Measurements from ENCODE around the gene MFAP5.
"Not testable (repeated sequence)": the region's sequence is repeated elsewhere in the genome, so short reads cannot be mapped to it uniquely, and the experiment has no call there.

MFAP5 gene

DNA sequence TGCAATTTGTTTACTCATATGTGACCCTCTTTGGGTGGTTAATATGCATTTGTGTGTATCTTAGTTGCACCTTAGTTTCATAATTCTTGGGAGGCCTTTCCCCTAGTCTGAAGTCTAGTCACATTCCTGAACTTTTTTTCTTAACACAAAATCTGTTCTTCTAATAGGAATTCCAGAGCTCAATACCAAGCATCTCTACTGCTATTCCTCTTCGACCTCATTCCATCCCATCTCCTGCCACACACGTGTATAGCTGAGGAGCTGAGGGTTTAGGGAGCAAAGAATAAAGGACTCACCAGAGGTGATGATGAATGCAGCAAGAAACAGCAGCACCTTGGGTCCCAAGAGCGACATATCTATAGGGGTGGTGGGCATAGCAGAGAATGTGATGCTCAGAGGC lies 875 bp downstream of the MFAP5 start:
- Histone ChIP-seq H3K4me3 (no peak overlapping the region), H3K36me3 (replicated peaks) (no peaks in the 10 kb centered on the region), H3K27me3 (ENCODE audit: low read depth) (no peaks in the 10 kb centered on the region), H3K9me3 (no peaks in the 10 kb centered on the region), H3K4me1 (no peaks in the 10 kb centered on the region)
- no peak for DNase-seq (ENCODE audit: low spot score in 2 of 2)
- in situ Hi-C loops (cut with MboI; ENCODE audit: low sequenced_read_pairs), result no loop called here

DNA sequence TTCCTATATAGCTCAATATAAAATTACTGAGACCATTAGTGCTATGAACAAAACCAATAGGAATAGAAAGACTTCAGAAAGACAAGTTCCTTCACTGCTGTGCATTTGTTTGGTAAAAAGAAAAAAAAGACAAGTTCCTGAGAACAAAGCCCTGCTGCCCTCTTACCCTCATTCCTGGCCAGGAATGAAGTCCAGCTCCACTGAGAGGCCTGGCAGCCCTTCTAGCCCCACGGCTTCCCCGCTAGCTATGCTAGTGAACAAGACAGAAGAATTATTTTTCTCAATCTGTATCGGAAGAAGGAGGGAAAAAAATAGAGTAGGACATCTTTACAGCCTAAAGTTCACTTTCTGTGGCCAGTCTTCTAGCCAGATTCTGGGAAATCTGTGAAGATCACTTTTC lies 1.6 kb downstream of the MFAP5 start:
- in situ Hi-C loops (cut with MboI; ENCODE audit: low sequenced_read_pairs), result no loop called here
- no peak for DNase-seq (ENCODE audit: low spot score in 2 of 2)
- Histone ChIP-seq H3K27me3 (ENCODE audit: low read depth) (no peaks in the 10 kb centered on the region), H3K4me3 (no peak overlapping the region), H3K4me1 (no peaks in the 10 kb centered on the region), H3K9me3 (no peaks in the 10 kb centered on the region), H3K36me3 (replicated peaks) (no peaks in the 10 kb centered on the region)

DNA sequence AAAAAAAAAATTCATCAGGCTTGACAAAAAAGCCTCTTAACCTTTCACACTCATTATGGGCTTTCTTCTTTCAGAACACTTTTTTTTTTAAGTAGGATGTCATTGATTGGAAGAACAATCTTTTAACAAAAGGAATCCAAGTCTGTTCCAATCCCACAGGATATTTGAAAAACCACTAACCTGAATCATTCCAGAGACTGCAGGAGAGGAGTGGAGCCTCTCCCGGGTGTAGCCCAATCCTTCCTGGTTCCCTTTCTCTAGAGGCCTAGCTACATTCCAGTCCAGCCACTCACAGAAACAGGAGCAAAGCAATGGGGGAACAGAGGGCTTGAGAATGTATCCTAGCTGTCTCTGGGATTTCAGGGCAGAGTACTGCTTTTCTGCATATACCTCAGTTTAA lies 4.3 kb downstream of the MFAP5 start:
- Histone ChIP-seq H3K4me1 (no peaks in the 10 kb centered on the region), H3K4me3 (no peak overlapping the region), H3K36me3 (replicated peaks) (no peaks in the 10 kb centered on the region), H3K9me3 (no peaks in the 10 kb centered on the region), H3K27me3 (ENCODE audit: low read depth) (no peaks in the 10 kb centered on the region)
- no peak for DNase-seq (ENCODE audit: low spot score in 2 of 2)
- in situ Hi-C loops (cut with MboI; ENCODE audit: low sequenced_read_pairs), result no loop called here

DNA sequence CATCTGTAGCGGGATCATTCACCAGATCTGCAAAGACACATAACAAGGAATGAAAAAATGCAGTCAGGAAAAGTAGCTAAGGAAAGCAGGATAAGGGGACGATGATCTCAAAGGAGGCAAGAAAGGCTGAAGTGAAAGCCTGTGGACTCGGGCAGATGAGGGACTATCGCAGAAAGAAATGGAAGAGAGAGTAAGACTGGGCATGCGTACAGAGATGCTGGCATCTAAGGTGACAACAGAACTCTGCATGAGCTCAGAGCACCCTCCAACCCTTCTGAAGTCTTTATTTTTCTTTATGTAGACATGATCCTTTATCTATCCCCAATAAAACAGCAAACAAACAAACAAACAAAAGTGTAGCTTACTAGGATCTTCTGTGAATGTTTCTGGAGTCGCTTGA lies 7.2 kb downstream of the MFAP5 start:
- no peak overlapping the region for H3K4me3 ChIP-seq
- in situ Hi-C loops (cut with MboI; ENCODE audit: low sequenced_read_pairs), result no loop called here

DNA sequence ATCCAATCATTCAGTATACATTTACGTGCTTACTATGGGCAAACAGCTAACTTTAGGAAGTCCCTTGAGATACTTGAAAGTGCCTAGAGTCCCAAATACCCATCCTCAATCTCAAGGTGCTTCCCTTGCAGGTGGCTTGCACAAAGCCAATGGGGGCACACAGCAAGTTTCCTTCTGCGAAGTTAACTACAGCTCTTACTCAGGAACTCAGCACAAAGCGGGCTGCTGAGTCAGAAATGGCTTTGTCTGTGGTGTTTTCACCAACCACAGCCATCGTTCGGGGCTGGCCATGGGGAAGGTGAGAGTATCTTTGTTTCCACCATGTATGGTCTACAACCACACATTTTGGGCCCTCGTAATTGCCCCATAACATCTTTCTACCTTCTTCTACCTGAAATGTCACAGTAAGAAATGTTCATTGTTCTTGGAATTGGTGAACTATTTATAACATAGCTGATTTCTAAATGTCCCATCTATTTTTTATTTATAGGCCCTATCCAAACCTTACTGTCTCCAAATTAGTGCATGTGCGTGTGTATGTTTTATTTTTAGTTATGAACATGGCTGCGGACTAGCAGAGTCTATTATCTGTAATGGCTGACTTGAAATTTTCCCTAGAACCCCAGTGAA lies 13.9 kb downstream of the MFAP5 start:
- H3K4me3 ChIP-seq, result no peak overlapping the region
- no peaks in the 10 kb centered on the region for H3K4me1 ChIP-seq

More for the DNA sequence above, 7.2 kb downstream of the MFAP5 start:
- Histone ChIP-seq H3K36me3 (replicated peaks) (no peaks in the 10 kb centered on the region), H3K4me1 (no peaks in the 10 kb centered on the region), H3K9me3 (no peaks in the 10 kb centered on the region), H3K27me3 (ENCODE audit: low read depth) (peaks cover 5% of the 10 kb centered on the region; the same call in 1 of the 2 replicates)
- DNase-seq (ENCODE audit: low spot score in 2 of 2), result no peak

DNA sequence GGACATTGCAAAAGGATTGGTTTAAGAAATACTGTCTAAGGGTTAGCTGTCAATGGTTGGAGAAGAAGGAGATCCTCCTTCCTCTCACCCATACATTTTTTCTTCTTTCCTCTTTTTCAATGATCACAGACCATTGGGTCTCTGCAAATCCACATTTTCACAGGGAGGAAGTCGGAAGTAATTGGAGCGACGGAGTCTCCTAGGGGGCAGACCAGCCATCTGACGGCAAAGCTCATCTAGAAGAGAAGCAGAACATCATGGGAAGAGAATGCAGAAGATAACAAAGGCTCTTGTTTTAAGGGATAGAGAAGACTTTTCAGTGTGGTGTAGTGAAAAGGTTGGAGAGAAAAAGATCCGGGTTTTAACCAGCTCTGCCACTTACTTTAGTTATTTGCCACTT lies 14.7 kb downstream of the MFAP5 start:
- in situ Hi-C loops (cut with MboI; ENCODE audit: low sequenced_read_pairs), result no loop called here
- Histone ChIP-seq H3K27me3 (ENCODE audit: low read depth) (peaks cover 25% of the 10 kb centered on the region), H3K4me1 (no peaks in the 10 kb centered on the region), H3K36me3 (replicated peaks) (no peaks in the 10 kb centered on the region), H3K4me3 (no peak overlapping the region), H3K9me3 (no peaks in the 10 kb centered on the region)
- DNase-seq (ENCODE audit: low spot score in 2 of 2), result no peak

More for the DNA sequence above, 13.9 kb downstream of the MFAP5 start:
- no peaks in the 10 kb centered on the region for H3K36me3 ChIP-seq (replicated peaks)
- H3K9me3 ChIP-seq, result no peaks in the 10 kb centered on the region
- in situ Hi-C loops (cut with MboI; ENCODE audit: low sequenced_read_pairs), result no loop called here
- H3K27me3 ChIP-seq (ENCODE audit: low read depth), result peaks cover 25% of the 10 kb centered on the region
- DNase-seq (ENCODE audit: low spot score in 2 of 2), result no peak

DNA sequence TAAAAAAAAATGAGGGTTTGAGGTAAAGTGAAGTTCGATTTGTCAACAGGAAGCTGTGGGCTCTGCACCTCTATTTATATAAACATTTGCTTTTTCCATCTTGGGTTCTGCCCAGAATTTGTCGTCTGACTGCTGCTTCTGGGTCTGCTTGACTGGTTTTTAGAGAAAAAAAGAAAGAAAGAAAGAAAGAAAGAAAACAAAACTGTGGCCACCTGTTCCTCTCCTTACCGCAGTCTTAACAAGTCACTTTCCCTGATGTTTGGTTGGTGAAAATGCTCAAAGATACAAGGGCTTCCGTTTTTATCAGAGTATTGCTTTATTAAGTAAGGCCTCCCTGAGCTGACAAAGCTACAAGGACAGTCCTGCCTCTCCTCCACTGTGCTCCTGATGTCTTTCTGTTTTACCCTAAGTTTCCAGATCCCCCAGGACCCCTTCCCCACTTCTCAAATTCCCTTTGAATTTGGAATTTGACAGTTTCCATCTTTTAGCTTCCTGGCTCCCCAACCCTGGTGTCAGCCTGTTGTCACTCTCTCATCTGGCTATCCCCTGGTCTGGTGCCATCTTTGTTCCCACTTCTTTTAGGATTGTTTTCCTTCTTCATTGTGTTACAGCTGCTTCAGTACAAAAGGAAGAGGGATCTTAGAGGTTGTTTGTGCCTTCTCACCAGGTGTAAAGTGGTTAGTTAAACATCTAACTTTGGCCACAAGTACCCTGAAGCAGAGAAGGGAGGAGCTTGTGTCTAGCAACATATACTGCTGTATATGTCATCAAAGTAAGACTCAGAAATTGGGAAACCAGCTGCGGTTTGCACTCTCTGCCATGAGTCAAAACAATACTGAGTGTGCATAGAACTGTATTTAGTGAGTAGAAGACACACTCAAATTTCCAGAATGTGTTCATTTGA lies 18.0 kb downstream of the MFAP5 start:
- peaks cover 20% of the 10 kb centered on the region for H3K27me3 ChIP-seq (ENCODE audit: low read depth)
- in situ Hi-C loops (cut with MboI; ENCODE audit: low sequenced_read_pairs), result no loop called here
- no peaks in the 10 kb centered on the region for H3K9me3 ChIP-seq
- H3K4me1 ChIP-seq, result no peaks in the 10 kb centered on the region
- H3K36me3 ChIP-seq (replicated peaks), result no peaks in the 10 kb centered on the region
- DNase-seq (ENCODE audit: low spot score in 2 of 2), result no peak
- H3K4me3 ChIP-seq, result no peak overlapping the region

DNA sequence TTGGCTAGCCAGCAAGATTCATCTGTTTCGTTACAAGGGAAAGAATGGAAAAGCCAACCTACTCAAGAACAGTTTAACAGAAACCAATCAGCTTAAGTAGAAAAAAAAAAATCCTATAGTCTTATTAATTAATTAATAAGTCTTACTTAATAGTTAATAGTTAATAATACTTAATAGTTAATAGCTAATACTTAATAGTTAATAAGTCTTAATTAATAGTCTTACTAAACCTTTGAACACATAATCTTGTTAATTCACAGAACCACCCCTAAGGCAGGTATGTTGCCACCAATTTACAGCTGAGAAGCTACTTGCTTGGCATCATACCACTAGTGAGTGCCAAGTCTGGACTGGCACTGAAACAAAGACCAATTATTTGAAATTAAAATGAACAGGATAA lies 19.9 kb downstream of the MFAP5 start:
- Histone ChIP-seq H3K4me1 (no peaks in the 10 kb centered on the region), H3K9me3 (no peaks in the 10 kb centered on the region), H3K27me3 (ENCODE audit: low read depth) (peaks cover 6% of the 10 kb centered on the region; the same call in 1 of the 2 replicates), H3K36me3 (replicated peaks) (no peaks in the 10 kb centered on the region), H3K4me3 (no peak overlapping the region)
- in situ Hi-C loops (cut with MboI; ENCODE audit: low sequenced_read_pairs), result no loop called here
- no peak for DNase-seq (ENCODE audit: low spot score in 2 of 2)

DNA sequence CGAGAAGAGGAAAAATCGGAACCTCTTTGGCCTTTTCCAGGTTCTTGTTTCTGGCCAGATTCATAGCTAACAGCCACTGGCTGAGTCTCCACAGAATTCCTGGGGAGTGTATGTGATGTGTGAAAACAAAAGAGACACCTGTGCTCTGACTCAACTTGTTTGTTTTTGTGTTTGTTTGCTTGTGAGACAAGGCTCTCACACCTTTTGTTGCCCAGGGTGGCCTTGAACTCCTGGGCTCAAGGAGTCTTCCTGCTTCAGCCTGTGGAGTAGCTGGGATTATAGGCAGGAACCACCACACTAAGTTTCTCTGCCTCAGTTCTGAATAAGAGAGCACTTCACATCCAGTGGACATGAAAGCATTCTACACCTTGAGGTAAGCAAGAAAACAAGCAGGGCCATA lies 22.7 kb downstream of the MFAP5 start:
- DNase-seq (ENCODE audit: low spot score in 2 of 2), result no peak
- in situ Hi-C loops (cut with MboI; ENCODE audit: low sequenced_read_pairs), result no loop called here
- Histone ChIP-seq H3K4me1 (peaks cover 12% of the 10 kb centered on the region), H3K36me3 (replicated peaks) (no peaks in the 10 kb centered on the region), H3K4me3 (no peak overlapping the region), H3K27me3 (ENCODE audit: low read depth) (no peaks in the 10 kb centered on the region), H3K9me3 (no peaks in the 10 kb centered on the region)

DNA sequence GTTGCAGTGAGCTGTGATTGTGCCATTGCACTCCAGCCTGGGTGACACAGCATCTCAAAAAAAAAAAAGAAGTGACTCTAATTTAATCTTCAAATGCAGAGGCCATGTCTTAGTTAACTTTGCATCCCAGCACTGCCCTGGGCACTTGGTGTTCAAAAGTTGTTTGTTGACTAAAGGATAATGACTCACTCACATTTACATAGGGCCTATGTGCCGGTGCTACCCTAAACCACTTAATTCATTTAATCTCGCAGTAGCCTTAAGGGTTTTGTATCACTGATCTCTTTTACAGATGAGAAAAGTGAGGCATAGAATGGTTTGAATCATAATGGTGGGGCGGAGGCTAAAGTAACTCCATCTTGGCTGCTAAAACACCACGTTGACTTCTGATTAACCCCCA lies 23.7 kb downstream of the MFAP5 start:
- no peaks in the 10 kb centered on the region for H3K36me3 ChIP-seq (replicated peaks)
- no peak for DNase-seq (ENCODE audit: low spot score in 2 of 2)
- H3K4me3 ChIP-seq, result no peak overlapping the region
- in situ Hi-C loops (cut with MboI; ENCODE audit: low sequenced_read_pairs), result no loop called here
- H3K9me3 ChIP-seq, result no peaks in the 10 kb centered on the region
- peaks cover 12% of the 10 kb centered on the region for H3K4me1 ChIP-seq
- no peaks in the 10 kb centered on the region for H3K27me3 ChIP-seq (ENCODE audit: low read depth)

DNA sequence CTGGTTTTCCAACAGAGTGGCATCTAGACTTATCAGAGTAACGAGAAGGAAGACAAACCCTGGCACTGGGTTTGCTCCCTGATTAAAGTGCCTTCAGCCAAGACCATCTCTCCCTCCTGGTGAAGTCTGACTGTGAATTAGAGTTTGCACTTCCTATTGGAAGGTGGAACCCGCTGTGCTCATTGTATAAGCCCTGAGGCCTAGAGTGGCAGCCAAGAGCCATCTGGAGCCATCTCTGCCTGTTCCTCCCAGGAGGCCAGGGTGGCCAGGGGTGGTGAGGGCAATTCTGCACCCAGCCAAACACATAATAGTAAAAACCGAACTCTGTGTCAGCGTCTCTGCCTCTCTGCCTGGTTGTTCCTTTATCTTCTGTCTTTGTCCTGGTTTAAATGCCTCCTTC lies 25.0 kb downstream of the MFAP5 start:
- Histone ChIP-seq H3K4me1 (peaks cover 12% of the 10 kb centered on the region), H3K4me3 (no peak overlapping the region), H3K36me3 (replicated peaks) (no peaks in the 10 kb centered on the region), H3K9me3 (no peaks in the 10 kb centered on the region), H3K27me3 (ENCODE audit: low read depth) (no peaks in the 10 kb centered on the region)
- DNase-seq (ENCODE audit: low spot score in 2 of 2), result no peak
- in situ Hi-C loops (cut with MboI; ENCODE audit: low sequenced_read_pairs), result no loop called here

DNA sequence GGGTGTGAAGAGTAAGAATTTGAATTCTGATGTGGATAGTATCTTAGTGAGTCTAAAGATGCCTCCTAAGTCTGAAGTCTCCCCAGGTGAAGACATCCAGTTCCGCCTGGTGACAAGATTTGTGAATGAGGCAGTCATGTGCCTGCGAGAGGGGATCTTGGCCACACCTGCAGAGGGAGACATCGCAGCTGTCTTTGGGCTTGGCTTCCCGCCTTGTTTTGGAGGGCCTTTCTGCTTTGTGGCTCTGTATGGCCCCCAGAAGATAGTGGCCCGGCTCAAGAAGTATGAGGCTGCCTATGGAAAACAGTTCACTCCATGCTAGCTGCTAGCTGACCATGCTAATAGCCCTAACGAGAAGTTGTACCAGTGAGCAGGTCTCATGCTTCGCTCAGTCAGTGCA lies 25.4 kb downstream of the MFAP5 start:
- in situ Hi-C loops (cut with MboI; ENCODE audit: low sequenced_read_pairs), result no loop called here
- H3K36me3 ChIP-seq (replicated peaks), result no peaks in the 10 kb centered on the region
- no peak overlapping the region for H3K4me3 ChIP-seq
- H3K27me3 ChIP-seq (ENCODE audit: low read depth), result no peaks in the 10 kb centered on the region
- no peaks in the 10 kb centered on the region for H3K9me3 ChIP-seq
- DNase-seq (ENCODE audit: low spot score in 2 of 2), result no peak
- H3K4me1 ChIP-seq, result peaks cover 12% of the 10 kb centered on the region

DNA sequence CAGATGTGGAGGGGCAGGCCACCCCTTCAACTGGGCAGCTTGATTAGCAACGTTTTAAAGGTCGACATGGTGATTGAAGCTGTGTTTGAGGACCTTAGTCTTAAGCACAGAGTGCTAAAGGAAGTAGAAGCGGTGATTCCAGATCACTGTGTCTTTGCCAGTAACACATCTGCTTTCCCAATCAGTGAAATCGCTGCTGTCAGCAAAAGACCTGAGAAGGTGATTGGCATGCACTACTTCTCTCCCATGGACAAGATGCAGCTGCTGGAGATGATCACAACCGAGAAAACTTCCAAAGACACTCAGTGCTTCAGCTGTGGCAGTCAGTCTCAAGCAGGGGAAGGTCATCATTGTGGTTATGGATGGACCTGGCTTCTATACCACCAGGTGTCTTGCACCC lies 26.0 kb downstream of the MFAP5 start:
- Histone ChIP-seq H3K4me1 (peaks cover 12% of the 10 kb centered on the region), H3K27me3 (ENCODE audit: low read depth) (no peaks in the 10 kb centered on the region), H3K9me3 (no peaks in the 10 kb centered on the region), H3K4me3 (no peak overlapping the region), H3K36me3 (replicated peaks) (no peaks in the 10 kb centered on the region)
- in situ Hi-C loops (cut with MboI; ENCODE audit: low sequenced_read_pairs), result no loop called here
- no peak for DNase-seq (ENCODE audit: low spot score in 2 of 2)

DNA sequence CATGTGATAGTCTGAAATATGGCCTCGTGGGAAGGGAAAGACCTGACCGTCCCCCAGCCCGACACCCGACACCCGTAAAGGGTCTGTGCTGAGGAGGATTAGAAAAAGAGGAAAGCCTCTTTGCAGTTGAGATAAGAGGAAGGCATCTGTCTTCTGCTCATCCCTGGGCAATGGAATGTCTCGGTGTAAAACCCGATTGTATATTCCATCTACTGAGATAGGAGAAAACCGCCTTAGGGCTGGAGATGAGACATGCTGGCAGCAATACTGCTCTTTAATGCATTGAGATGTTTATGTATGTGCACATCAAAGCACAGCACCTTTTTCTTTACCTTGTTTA lies 26.6 kb downstream of the MFAP5 start:
- in situ Hi-C loops (cut with MboI; ENCODE audit: low sequenced_read_pairs), result not testable (repeated sequence)

More for the DNA sequence above, 26.6 kb downstream of the MFAP5 start:
- not testable (repeated sequence) for H3K27me3 ChIP-seq (ENCODE audit: low read depth); H3K36me3 ChIP-seq (replicated peaks); H3K4me3 ChIP-seq; H3K9me3 ChIP-seq; DNase-seq (ENCODE audit: low spot score in 2 of 2)
- peaks cover 12% of the 10 kb centered on the region for H3K4me1 ChIP-seq
